Uterus (tissue), 4 donors: ENCODE data around the gene THBD. TPM values are rescaled to one million over a fixed set of nuclear protein-coding genes. Genes with fewer than 3 reads are reported as not detected.

Experiments used
- DNase-seq, 2 donors: peaks; one replicate each; pipeline ENCODE4 v3.0.0-alpha.2; 2019 to 2020
- H3K27ac ChIP-seq, 2 donors: fragments of 200-600 bp; sonication (generic); 1 replicate in 1 of 2; 2 replicates in 1 of 2; pipeline ENCODE4 v1.5.1; 2016 to 2018
- H3K27me3 ChIP-seq, 2 donors: fragments of 200-600 bp; sonication (generic); one replicate each; pipeline ENCODE4 v1.5.1; 2018 to 2019; ENCODE audit warnings: control low read depth in 1 of 2
- H3K36me3 ChIP-seq, 2 donors: fragments of 200-600 bp; sonication (generic); one replicate each; pipeline ENCODE4 v1.5.1; 2019; ENCODE audit warnings: control low read depth in 1 of 2
- H3K4me1 ChIP-seq, 2 donors: fragments of 200-600 bp; sonication (generic); one replicate each; pipeline ENCODE4 v1.5.1; 2018 to 2019; ENCODE audit warnings: control low read depth in 1 of 2
- H3K4me3 ChIP-seq, 2 donors: fragments of 200-600 bp; sonication (generic); 1 replicate in 1 of 2; 2 replicates in 1 of 2; pipeline ENCODE4 v1.5.1; 2018 to 2019; ENCODE audit warnings: mild to moderate bottlenecking in 1 of 2
- H3K9me3 ChIP-seq, 2 donors: fragments of 200-600 bp; sonication (generic); one replicate each; pipeline ENCODE4 v1.5.1; 2019; ENCODE audit warnings: control low read depth in 1 of 2
- CTCF ChIP-seq, 4 experiments: fragments of 200-600 bp in 2 of 4; fragments of 450-650 bp in 2 of 4; sonication (generic) in 2 of 4; IDR thresholded peaks; one replicate each; pipeline ENCODE4 v1.5.1; 2016 to 2019; ENCODE audit warnings: antibody characterized with exemption in 4 of 4, mild to moderate bottlenecking in 2 of 4, moderate library complexity in 1 of 4
- POLR2A ChIP-seq, 2 donors: fragments of 450-650 bp; IDR thresholded peaks; one replicate each; pipeline ENCODE4 v1.6.1; 2016; ENCODE audit warnings: antibody characterized with exemption in 2 of 2, mild to moderate bottlenecking in 1 of 2, moderate library complexity in 1 of 2
- intact Hi-C: fragments of 100-400 bp; cut with DNase I; formaldehyde crosslinking; loops from one replicate; pipeline ENCODE4 v1.15.1; 2023; ENCODE audit warnings: low total_unique reads
- total RNA-seq, 4 donors: library from RNA; depleted of rRNA in 3 of 4; stranded (reverse); fragments of >200 nt in 3 of 4; gene quantifications; one replicate each; pipeline versions ENCODE4 v1.1.0 to v1.2.4, GENCODE V29; 2014 to 2023
- donor health status: DM: yes; HTN: yes; CAD: no.

Gene THBD
- total RNA-seq, 4 donors from 2014 or later = 8.6 to 42.6 (median 28.4) TPM

- H3K9me3 ChIP-seq = no peaks in the 10 kb centered on the region
- TF ChIP-seq POLR2A (IDR thresholded peaks at IDR 0.05) (no peak), CTCF (IDR thresholded peaks at IDR 0.05) (no peak)
- no peaks in the 10 kb centered on the region for H3K36me3 ChIP-seq
- intact Hi-C loops = no loop called here
- H3K4me1 ChIP-seq = no peaks in the 10 kb centered on the region
- no peak for DNase-seq
- no peak overlapping the region for H3K4me3 ChIP-seq
- H3K27me3 ChIP-seq = no peaks in the 10 kb centered on the region
- H3K27ac ChIP-seq = no peak overlapping the region
These were observed 17.3 kb upstream of the THBD start for GRCh38 chr20:23066772-23067171.

GRCh38 chr20:23065266-23066201 is 16.1 kb upstream of the THBD start:
- no peak overlapping the region for H3K4me3 ChIP-seq
- H3K27ac ChIP-seq = no peak overlapping the region
- no peaks in the 10 kb centered on the region for H3K27me3 ChIP-seq
- H3K9me3 ChIP-seq = no peaks in the 10 kb centered on the region
- TF ChIP-seq POLR2A (IDR thresholded peaks at IDR 0.05) (no peak), CTCF (IDR thresholded peaks at IDR 0.05) (no peak)
- DNase-seq = no peak
- H3K36me3 ChIP-seq = no peaks in the 10 kb centered on the region
- intact Hi-C loops = no loop called here
- peaks cover 0 to 9% of the 10 kb centered on the region in 2 donors for H3K4me1 ChIP-seq

- Histone ChIP-seq H3K27ac (no peak overlapping the region), H3K9me3 (no peaks in the 10 kb centered on the region), H3K4me3 (no peak overlapping the region), H3K36me3 (no peaks in the 10 kb centered on the region), H3K4me1 (peaks cover 0 to 9% of the 10 kb centered on the region in 2 donors), H3K27me3 (no peaks in the 10 kb centered on the region)
- intact Hi-C loops = no loop called here
- no peak for DNase-seq
- no peak for TF ChIP-seq CTCF (IDR thresholded peaks at IDR 0.05)
- no peak for TF ChIP-seq POLR2A (IDR thresholded peaks at IDR 0.05)
These were observed 14.1 kb upstream of the THBD start for GRCh38 chr20:23063581-23063980.

- H3K36me3 ChIP-seq = no peaks in the 10 kb centered on the region
- H3K4me1 ChIP-seq = peaks cover 0 to 9% of the 10 kb centered on the region in 2 donors
- H3K9me3 ChIP-seq = no peaks in the 10 kb centered on the region
- no peak overlapping the region for H3K4me3 ChIP-seq
- H3K27me3 ChIP-seq = no peaks in the 10 kb centered on the region
- no peak for TF ChIP-seq CTCF (IDR thresholded peaks at IDR 0.05)
- TF ChIP-seq POLR2A (IDR thresholded peaks at IDR 0.05) = no peak
- H3K27ac ChIP-seq = no peak overlapping the region
- intact Hi-C loops = no loop called here
- DNase-seq = no peak
These were observed 13.7 kb upstream of the THBD start for GRCh38 chr20:23063168-23063567.

- Histone ChIP-seq H3K36me3 (no peaks in the 10 kb centered on the region), H3K27ac (peak overlapping the region in 1 of 2 donors; percentile 69), H3K4me1 (peaks cover 0 to 9% of the 10 kb centered on the region in 2 donors), H3K4me3 (no peak overlapping the region), H3K27me3 (no peaks in the 10 kb centered on the region), H3K9me3 (no peaks in the 10 kb centered on the region)
- no peak for DNase-seq
- TF ChIP-seq POLR2A (IDR thresholded peaks at IDR 0.05) (no peak), CTCF (IDR thresholded peaks at IDR 0.05) (no peak)
- intact Hi-C loops = no loop called here
These were observed 13.2 kb upstream of the THBD start for GRCh38 chr20:23062632-23063031.
